HCT116 (cell line): ENCODE results near the gene MBD3.
"Not testable (repeated sequence)": the region's sequence is repeated elsewhere in the genome, so short reads cannot be mapped to it uniquely, and the experiment has no call there.

Experiments
- CEBPB ChIP-seq: IDR thresholded peaks from 2 replicates; pipeline ENCODE4 v1.6.1; 2012; ENCODE audit warnings: low read depth
- POLR2A ChIP-seq: IDR thresholded peaks from 2 replicates; pipeline ENCODE4 v1.7.0; 2011; ENCODE audit warnings: borderline replicate concordance; ENCODE audit not compliant: insufficient read depth, insufficient read length; ENCODE audit errors: extremely low read depth
- TF ChIP-seq, protein P1 (sequence below), 3 experiments: fragments of 200-600 bp in 1 of 3; sonication (generic) in 1 of 3; IDR thresholded peaks in 2 of 3; conservative IDR thresholded peaks in 1 of 3; 2 replicates each; pipeline ENCODE4 v1.5.1; 2012 to 2017; ENCODE audit warnings: low read depth in 2 of 3, low read length in 2 of 3, antibody characterized with exemption in 1 of 3, borderline replicate concordance in 1 of 3, control low read depth in 1 of 3, mild to moderate bottlenecking in 1 of 3, mixed read lengths in 1 of 3, mixed run types in 1 of 3, moderate library complexity in 1 of 3; ENCODE audit not compliant: insufficient read depth in 1 of 3
- TF ChIP-seq, protein P2 (sequence below): IDR thresholded peaks from 2 replicates; pipeline ENCODE4 v1.6.1; 2012

DNA sequence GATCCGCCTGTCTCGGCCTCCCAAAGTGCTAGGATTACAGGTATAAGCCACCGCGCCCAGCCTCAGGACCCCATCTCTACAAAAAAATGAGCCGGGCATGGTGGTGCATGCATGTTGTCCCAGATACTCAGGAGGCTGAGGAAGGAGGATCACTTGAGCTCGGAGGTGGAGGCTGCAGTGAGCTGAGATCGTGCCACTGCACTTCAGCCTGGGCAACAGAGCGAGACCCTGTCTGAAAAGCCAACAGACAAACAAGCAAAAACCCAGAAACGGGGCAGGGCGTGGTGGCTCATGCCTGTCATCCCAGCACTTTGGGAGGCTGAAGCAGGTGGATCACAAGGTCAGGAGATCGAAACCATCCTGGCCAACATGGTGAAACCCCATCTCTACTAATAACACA, 61.8 kb downstream of the MBD3 start:
- TF ChIP-seq POLR2A, CEBPB: not testable (repeated sequence)
- TF ChIP-seq, protein P1, sequence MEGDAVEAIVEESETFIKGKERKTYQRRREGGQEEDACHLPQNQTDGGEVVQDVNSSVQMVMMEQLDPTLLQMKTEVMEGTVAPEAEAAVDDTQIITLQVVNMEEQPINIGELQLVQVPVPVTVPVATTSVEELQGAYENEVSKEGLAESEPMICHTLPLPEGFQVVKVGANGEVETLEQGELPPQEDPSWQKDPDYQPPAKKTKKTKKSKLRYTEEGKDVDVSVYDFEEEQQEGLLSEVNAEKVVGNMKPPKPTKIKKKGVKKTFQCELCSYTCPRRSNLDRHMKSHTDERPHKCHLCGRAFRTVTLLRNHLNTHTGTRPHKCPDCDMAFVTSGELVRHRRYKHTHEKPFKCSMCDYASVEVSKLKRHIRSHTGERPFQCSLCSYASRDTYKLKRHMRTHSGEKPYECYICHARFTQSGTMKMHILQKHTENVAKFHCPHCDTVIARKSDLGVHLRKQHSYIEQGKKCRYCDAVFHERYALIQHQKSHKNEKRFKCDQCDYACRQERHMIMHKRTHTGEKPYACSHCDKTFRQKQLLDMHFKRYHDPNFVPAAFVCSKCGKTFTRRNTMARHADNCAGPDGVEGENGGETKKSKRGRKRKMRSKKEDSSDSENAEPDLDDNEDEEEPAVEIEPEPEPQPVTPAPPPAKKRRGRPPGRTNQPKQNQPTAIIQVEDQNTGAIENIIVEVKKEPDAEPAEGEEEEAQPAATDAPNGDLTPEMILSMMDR (IDR thresholded peaks at IDR 0.05 in 2 of 3, conservative IDR thresholded peaks at IDR 0.05 in 1 of 3; ENCODE audit: borderline replicate concordance in 1 of 3, insufficient read depth in 1 of 3, low read depth in 2 of 3, low read length in 2 of 3): not testable (repeated sequence)
- TF ChIP-seq, protein P2, sequence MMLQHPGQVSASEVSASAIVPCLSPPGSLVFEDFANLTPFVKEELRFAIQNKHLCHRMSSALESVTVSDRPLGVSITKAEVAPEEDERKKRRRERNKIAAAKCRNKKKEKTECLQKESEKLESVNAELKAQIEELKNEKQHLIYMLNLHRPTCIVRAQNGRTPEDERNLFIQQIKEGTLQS: not testable (repeated sequence)
